ENCODE data around the gene ABCA7. TPM values are rescaled to one million over a fixed set of nuclear protein-coding genes. Genes with fewer than 3 reads are reported as not detected.

Gene ABCA7
- total and polyA plus RNA-seq, 2 experiments from 2014 or later: 17.8 to 26.8 TPM

DNA sequence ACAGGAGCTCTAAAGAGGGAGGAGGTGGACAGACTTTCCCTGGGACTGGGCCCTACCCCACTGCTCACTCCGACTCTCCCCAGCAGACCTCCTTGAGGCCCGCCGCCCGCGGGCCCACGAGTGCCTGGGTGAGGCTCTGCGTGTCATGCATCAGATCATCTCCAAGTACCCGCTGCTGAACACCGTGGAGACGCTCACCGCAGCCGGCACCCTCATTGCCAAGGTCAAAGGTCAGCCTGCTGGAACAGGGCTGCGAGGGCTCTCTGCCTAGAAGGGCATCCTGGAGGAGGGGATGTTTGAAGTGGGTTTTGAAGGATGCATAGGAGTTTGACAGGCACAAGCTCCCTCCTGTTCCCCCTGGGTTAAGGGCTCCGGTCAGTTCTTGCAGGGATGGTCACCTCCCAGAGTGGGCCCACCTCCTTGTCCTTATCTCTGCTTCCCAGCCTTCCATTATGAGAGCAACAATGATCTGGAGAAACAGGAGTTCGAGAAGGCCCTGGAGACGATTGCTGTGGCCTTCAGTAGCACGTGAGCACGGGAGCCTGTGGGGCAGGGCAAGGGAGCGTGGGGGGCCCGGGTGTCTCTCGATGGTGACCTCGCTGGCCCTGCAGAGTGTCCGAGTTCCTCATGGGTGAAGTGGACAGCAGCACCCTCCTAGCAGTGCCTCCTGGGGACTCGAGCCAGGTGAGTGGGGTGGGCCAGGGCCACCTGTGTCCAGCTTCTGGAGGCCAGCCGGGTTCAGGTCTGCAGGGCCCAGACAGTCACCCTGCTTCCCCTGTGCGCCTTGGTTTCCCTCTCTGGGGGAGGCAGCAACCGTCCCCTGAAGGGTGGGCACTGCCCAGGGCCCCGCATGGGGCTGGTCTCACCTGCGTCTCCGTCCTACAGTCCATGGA is 33.4 kb downstream of the ABCA7 start:
- WGBS (ENCODE audit: low lambda C conversion rate, missing lambda C conversion rate): 88% methylated on average over 30 of the region's 30 CpGs
- Histone ChIP-seq H3K9me2 (replicated peaks; ENCODE audit: insufficient read depth) (no peaks in the 10 kb centered on the region), H3K9me3 (ENCODE audit: low read depth) (no peaks in the 10 kb centered on the region), H3K27ac (no peak overlapping the region), H2AFZ (no peak overlapping the region), H3K36me3 (replicated peaks; ENCODE audit: insufficient read depth, low read depth) (no peaks in the 10 kb centered on the region), H4K20me1 (ENCODE audit: insufficient read depth, poor library complexity, severe bottlenecking) (no peaks in the 10 kb centered on the region), H3K4me2 (no peak overlapping the region), H3K4me3 (no peak overlapping the region), H3K79me2 (no peaks in the 10 kb centered on the region), H3K27me3 (peaks cover 37% of the 10 kb centered on the region), H3K4me1 (ENCODE audit: insufficient read depth) (no peaks in the 10 kb centered on the region)
- DNase-seq (ENCODE audit: low spot score): no peak
- TF ChIP-seq EZH2phosphoT487 (IDR thresholded peaks at IDR 0.05; ENCODE audit: low read depth, severe bottlenecking, unreplicated experiment) (no peak), EZH2 (IDR thresholded peaks at IDR 0.05; ENCODE audit: borderline replicate concordance) (no peak)

DNA sequence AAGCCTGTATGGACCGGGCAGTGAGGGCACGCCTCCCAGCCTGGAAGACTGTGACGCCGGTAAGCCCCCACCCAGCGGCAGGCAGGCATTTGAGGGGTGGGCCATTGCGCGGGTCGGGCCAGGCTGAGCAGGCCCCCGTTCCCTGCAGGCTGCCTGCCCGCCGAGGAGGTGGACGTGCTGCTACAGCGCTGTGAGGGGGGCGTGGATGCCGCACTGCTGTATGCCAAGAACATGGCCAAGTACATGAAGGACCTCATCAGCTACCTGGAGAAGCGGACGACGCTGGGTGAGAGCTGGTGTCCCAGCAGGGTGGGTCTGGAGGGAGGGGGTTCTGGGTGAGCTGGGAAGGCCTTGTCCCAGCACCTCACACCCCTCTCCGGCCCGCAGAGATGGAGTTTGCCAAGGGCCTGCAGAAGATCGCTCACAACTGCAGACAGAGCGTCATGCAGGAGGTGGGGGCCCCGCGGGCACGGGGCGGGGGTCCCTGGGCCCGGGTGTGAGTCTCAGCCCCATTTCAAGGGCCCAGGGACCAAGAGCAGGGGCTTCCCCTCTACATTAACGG is 34.1 kb downstream of the ABCA7 start:
- no peaks in the 10 kb centered on the region for H4K20me1 ChIP-seq (ENCODE audit: insufficient read depth, poor library complexity, severe bottlenecking)
- H3K36me3 ChIP-seq (replicated peaks; ENCODE audit: insufficient read depth, low read depth): no peaks in the 10 kb centered on the region
- no peak overlapping the region for H3K4me3 ChIP-seq
- H3K4me1 ChIP-seq (ENCODE audit: insufficient read depth): no peaks in the 10 kb centered on the region
- 91% methylated on average over 19 of the region's 28 CpGs for WGBS (ENCODE audit: low lambda C conversion rate, missing lambda C conversion rate)
- no peaks in the 10 kb centered on the region for H3K79me2 ChIP-seq
- H3K4me2 ChIP-seq: no peak overlapping the region
- DNase-seq (ENCODE audit: low spot score): no peak
- H2AFZ ChIP-seq: no peak overlapping the region
- no peaks in the 10 kb centered on the region for H3K9me3 ChIP-seq (ENCODE audit: low read depth)
- no peak for TF ChIP-seq EZH2 (IDR thresholded peaks at IDR 0.05; ENCODE audit: borderline replicate concordance)
- no peak for TF ChIP-seq EZH2phosphoT487 (IDR thresholded peaks at IDR 0.05; ENCODE audit: low read depth, severe bottlenecking, unreplicated experiment)
- TF ChIP-seq, protein P1, sequence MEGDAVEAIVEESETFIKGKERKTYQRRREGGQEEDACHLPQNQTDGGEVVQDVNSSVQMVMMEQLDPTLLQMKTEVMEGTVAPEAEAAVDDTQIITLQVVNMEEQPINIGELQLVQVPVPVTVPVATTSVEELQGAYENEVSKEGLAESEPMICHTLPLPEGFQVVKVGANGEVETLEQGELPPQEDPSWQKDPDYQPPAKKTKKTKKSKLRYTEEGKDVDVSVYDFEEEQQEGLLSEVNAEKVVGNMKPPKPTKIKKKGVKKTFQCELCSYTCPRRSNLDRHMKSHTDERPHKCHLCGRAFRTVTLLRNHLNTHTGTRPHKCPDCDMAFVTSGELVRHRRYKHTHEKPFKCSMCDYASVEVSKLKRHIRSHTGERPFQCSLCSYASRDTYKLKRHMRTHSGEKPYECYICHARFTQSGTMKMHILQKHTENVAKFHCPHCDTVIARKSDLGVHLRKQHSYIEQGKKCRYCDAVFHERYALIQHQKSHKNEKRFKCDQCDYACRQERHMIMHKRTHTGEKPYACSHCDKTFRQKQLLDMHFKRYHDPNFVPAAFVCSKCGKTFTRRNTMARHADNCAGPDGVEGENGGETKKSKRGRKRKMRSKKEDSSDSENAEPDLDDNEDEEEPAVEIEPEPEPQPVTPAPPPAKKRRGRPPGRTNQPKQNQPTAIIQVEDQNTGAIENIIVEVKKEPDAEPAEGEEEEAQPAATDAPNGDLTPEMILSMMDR (IDR thresholded peaks at IDR 0.05; ENCODE audit: poor library complexity): no peak
- no peaks in the 10 kb centered on the region for H3K9me2 ChIP-seq (replicated peaks; ENCODE audit: insufficient read depth)
- peaks cover 31% of the 10 kb centered on the region for H3K27me3 ChIP-seq
- H3K27ac ChIP-seq: no peak overlapping the region

DNA sequence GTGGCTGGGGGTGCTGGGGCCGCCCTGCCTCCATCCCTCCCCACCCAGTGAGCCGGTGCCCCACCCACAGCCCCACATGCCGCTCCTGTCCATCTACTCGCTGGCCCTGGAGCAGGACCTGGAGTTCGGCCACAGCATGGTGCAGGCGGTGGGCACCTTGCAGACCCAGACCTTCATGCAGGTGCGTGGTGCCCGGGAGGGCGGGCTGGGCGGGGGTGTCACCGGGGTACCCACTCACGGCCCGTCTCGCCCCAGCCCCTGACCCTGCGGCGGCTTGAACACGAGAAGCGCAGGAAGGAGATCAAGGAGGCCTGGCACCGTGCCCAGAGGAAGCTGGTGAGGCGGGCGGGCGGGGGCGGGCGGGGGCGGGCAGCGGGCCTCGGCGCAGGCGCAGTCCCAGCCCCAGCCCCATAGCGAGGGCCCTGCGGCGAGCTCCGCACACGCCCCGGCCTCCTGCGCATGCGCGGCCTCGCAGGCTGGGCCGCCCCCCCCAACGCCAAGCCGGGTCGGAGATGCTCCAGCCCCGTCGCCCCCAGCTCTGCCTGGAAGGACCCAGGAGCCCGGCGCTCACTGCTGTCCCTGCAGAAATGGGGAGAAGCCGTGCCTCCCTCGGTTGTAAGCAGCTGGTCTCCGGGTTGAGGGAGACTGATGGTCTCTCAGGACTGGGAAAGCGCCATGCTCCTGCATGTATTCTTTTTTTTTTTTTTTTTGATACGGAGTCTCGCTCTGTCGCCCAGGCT is 34.8 kb downstream of the ABCA7 start:
- DNase-seq (ENCODE audit: low spot score): no peak
- WGBS (ENCODE audit: low lambda C conversion rate, missing lambda C conversion rate): 93% methylated on average over 12 of the region's 54 CpGs
- no peak overlapping the region for H3K4me3 ChIP-seq
- H3K27ac ChIP-seq: no peak overlapping the region
- H2AFZ ChIP-seq: no peak overlapping the region
- no peaks in the 10 kb centered on the region for H4K20me1 ChIP-seq (ENCODE audit: insufficient read depth, poor library complexity, severe bottlenecking)
- TF ChIP-seq, protein P1 (IDR thresholded peaks at IDR 0.05; ENCODE audit: poor library complexity): no peak
- TF ChIP-seq EZH2phosphoT487 (IDR thresholded peaks at IDR 0.05; ENCODE audit: low read depth, severe bottlenecking, unreplicated experiment) (no peak), EZH2 (IDR thresholded peaks at IDR 0.05; ENCODE audit: borderline replicate concordance) (no peak)
- no peaks in the 10 kb centered on the region for H3K36me3 ChIP-seq (replicated peaks; ENCODE audit: insufficient read depth, low read depth)
- H3K27me3 ChIP-seq: peaks cover 24% of the 10 kb centered on the region
- no peaks in the 10 kb centered on the region for H3K9me3 ChIP-seq (ENCODE audit: low read depth)
- H3K4me1 ChIP-seq (ENCODE audit: insufficient read depth): no peaks in the 10 kb centered on the region
- no peaks in the 10 kb centered on the region for H3K79me2 ChIP-seq
- H3K9me2 ChIP-seq (replicated peaks; ENCODE audit: insufficient read depth): no peaks in the 10 kb centered on the region
- H3K4me2 ChIP-seq: no peak overlapping the region

All from hepatocyte (in vitro differentiated cells).